ENCODE measurements around the gene CRYGD.

The CRYGD gene

DNA sequence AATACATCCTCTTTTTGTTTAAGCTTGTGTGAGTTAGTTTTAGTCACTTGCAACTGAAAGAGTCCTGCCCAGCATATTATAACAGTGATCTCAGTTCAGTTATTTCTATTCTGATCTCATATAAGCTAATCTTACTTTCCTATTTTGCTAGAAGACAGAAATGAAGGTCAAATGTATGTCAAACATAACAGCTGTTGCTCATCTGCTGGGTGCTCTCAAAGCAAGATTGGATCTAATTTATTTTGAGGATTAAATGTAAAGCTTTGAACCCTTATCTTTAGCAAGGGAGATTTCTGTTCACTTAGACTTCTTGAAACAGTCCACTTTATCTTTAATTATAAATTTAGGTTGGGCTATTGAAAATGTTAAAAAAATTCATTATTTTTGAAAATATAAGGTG is 31.2 kb downstream of the CRYGD start:
- H3K27me3 ChIP-seq (ENCODE audit: insufficient read depth, low read length), result no peaks in the 10 kb centered on the region
- no peak overlapping the region for H4K91ac ChIP-seq (ENCODE audit: low read depth, low read length)
- no peak overlapping the region for H2BK5ac ChIP-seq (ENCODE audit: low read depth, low read length, poor library complexity)
- H4K12ac ChIP-seq (ENCODE audit: low read depth, low read length), result no peak overlapping the region
- H3K4me1 ChIP-seq (ENCODE audit: control insufficient read depth in 1 of 2, insufficient read depth in 2 of 2, low read length in 2 of 2), result no peaks in the 10 kb centered on the region
- H3K14ac ChIP-seq (ENCODE audit: low read length), result no peak overlapping the region
- no peak overlapping the region for H3K4me3 ChIP-seq (ENCODE audit: low read depth, low read length)
- H3K4ac ChIP-seq (ENCODE audit: low read depth, low read length), result no peak overlapping the region
- H2AK5ac ChIP-seq (ENCODE audit: low read length), result no peak overlapping the region
- H2BK120ac ChIP-seq (ENCODE audit: insufficient read depth, low read length, poor library complexity), result no peak overlapping the region
- no peaks in the 10 kb centered on the region for H3K79me2 ChIP-seq (ENCODE audit: control insufficient read depth, insufficient read depth, low read length, poor library complexity)
- H3K18ac ChIP-seq (ENCODE audit: low read length), result no peak overlapping the region
- no peaks in the 10 kb centered on the region for H3K36me3 ChIP-seq (ENCODE audit: control insufficient read depth in 1 of 2, insufficient read depth in 2 of 2, low read length in 2 of 2)
- H3K9ac ChIP-seq (ENCODE audit: low read length), result no peak overlapping the region
- H3K4me2 ChIP-seq (ENCODE audit: low read length), result no peak overlapping the region
- no peak for DNase-seq
- no peak overlapping the region for H2AFZ ChIP-seq (ENCODE audit: insufficient read depth, low read length, poor library complexity)
- H4K8ac ChIP-seq (ENCODE audit: low read depth, low read length), result no peak overlapping the region
- H3K23ac ChIP-seq (ENCODE audit: low read length), result no peak overlapping the region
- no peak overlapping the region for H2BK12ac ChIP-seq (ENCODE audit: low read length)
- H3K27ac ChIP-seq (ENCODE audit: low read depth, low read length), result no peak overlapping the region
- H3K9me3 ChIP-seq (ENCODE audit: insufficient read depth, low read depth, low read length), result no peaks in the 10 kb centered on the region
- no peaks in the 10 kb centered on the region for H3K79me1 ChIP-seq (ENCODE audit: low read length)

DNA sequence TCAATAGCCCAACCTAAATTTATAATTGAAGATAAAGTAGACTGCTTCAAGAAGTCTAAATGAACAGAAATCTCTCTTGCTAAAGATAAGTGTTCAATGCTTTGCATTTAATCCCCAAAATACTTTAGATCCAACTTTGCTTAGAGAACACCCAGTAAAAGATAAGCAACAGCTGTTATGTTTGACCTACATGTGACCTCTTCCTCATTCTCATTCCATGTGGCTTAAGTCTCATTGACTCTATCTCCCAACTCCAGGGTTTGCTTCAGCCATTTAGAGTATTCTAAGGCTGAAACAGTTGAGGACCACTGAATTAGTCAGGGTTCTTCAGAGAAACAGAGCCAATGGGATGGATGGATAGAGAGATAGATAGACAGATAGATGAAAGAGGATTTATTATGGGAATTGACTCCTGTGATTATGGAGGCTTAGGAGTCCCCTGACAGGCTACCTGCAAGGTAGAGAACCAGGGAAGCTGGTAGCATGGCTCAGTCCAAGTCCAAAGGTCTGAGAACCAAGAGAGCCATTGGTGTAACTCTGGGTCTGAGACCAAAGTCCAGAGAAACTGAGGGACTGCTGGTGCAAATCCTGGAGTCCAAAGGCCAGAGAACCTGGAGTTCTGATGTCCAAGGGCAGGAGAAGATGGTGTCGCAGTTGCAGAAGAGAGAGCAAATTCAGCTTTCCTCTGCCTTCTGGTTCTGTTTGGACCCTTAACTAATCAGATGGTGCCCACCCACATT is 32.1 kb downstream of the CRYGD start:
- Histone ChIP-seq H2AFZ (ENCODE audit: insufficient read depth, low read length, poor library complexity) (no peak overlapping the region), H3K79me1 (ENCODE audit: low read length) (no peaks in the 10 kb centered on the region), H3K4me3 (ENCODE audit: low read depth, low read length) (no peak overlapping the region), H2BK12ac (ENCODE audit: low read length) (no peak overlapping the region), H4K8ac (ENCODE audit: low read depth, low read length) (no peak overlapping the region), H3K4me2 (ENCODE audit: low read length) (no peak overlapping the region), H3K4me1 (ENCODE audit: control insufficient read depth in 1 of 2, insufficient read depth in 2 of 2, low read length in 2 of 2) (no peaks in the 10 kb centered on the region), H3K27me3 (ENCODE audit: insufficient read depth, low read length) (no peaks in the 10 kb centered on the region), H3K9me3 (ENCODE audit: insufficient read depth, low read depth, low read length) (no peaks in the 10 kb centered on the region), H3K9ac (ENCODE audit: low read length) (no peak overlapping the region), H3K18ac (ENCODE audit: low read length) (no peak overlapping the region), H2AK5ac (ENCODE audit: low read length) (no peak overlapping the region), H3K23ac (ENCODE audit: low read length) (no peak overlapping the region), H4K12ac (ENCODE audit: low read depth, low read length) (no peak overlapping the region), H3K36me3 (ENCODE audit: control insufficient read depth in 1 of 2, insufficient read depth in 2 of 2, low read length in 2 of 2) (no peaks in the 10 kb centered on the region), H4K91ac (ENCODE audit: low read depth, low read length) (no peak overlapping the region), H3K4ac (ENCODE audit: low read depth, low read length) (no peak overlapping the region), H3K27ac (ENCODE audit: low read depth, low read length) (no peak overlapping the region), H3K79me2 (ENCODE audit: control insufficient read depth, insufficient read depth, low read length, poor library complexity) (no peaks in the 10 kb centered on the region), H2BK5ac (ENCODE audit: low read depth, low read length, poor library complexity) (no peak overlapping the region), H2BK120ac (ENCODE audit: insufficient read depth, low read length, poor library complexity) (no peak overlapping the region), H3K14ac (ENCODE audit: low read length) (no peak overlapping the region)
- DNase-seq, result no peak
- WGBS (ENCODE audit: extremely low coverage, insufficient coverage, insufficient read length), result no CpG with 5 or more reads among the region's 1 CpG

DNA sequence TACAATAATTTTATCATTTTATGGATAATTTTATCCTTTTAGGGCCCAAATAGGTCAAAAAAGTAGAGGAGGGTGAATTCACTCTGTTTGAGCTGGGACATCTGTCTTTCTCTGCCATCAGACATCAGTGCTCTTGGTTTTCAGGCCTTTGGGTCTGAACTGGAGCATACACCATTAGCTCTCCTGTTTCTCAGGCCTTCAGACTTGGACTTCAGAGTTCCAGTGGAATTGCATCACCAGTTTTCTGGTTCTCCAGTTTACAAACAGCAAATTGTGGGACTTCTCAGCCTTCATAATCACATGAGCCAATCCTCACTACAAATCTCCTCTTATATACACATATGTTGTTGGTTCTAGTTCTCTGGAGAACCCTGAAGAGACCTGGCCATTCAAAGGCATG is 33.9 kb downstream of the CRYGD start:
- no peaks in the 10 kb centered on the region for H3K79me2 ChIP-seq (ENCODE audit: control insufficient read depth, insufficient read depth, low read length, poor library complexity)
- H2BK12ac ChIP-seq (ENCODE audit: low read length), result no peak overlapping the region
- H2AFZ ChIP-seq (ENCODE audit: insufficient read depth, low read length, poor library complexity), result no peak overlapping the region
- no peak overlapping the region for H4K91ac ChIP-seq (ENCODE audit: low read depth, low read length)
- H3K4me2 ChIP-seq (ENCODE audit: low read length), result no peak overlapping the region
- no peak overlapping the region for H3K18ac ChIP-seq (ENCODE audit: low read length)
- H2BK5ac ChIP-seq (ENCODE audit: low read depth, low read length, poor library complexity), result no peak overlapping the region
- H3K79me1 ChIP-seq (ENCODE audit: low read length), result no peaks in the 10 kb centered on the region
- H3K9ac ChIP-seq (ENCODE audit: low read length), result no peak overlapping the region
- no peaks in the 10 kb centered on the region for H3K4me1 ChIP-seq (ENCODE audit: control insufficient read depth in 1 of 2, insufficient read depth in 2 of 2, low read length in 2 of 2)
- H3K4me3 ChIP-seq (ENCODE audit: low read depth, low read length), result no peak overlapping the region
- no peak overlapping the region for H3K4ac ChIP-seq (ENCODE audit: low read depth, low read length)
- DNase-seq, result no peak
- H3K9me3 ChIP-seq (ENCODE audit: insufficient read depth, low read depth, low read length), result no peaks in the 10 kb centered on the region
- H3K23ac ChIP-seq (ENCODE audit: low read length), result no peak overlapping the region
- no peaks in the 10 kb centered on the region for H3K36me3 ChIP-seq (ENCODE audit: control insufficient read depth in 1 of 2, insufficient read depth in 2 of 2, low read length in 2 of 2)
- H4K12ac ChIP-seq (ENCODE audit: low read depth, low read length), result no peak overlapping the region
- H2BK120ac ChIP-seq (ENCODE audit: insufficient read depth, low read length, poor library complexity), result no peak overlapping the region
- H4K8ac ChIP-seq (ENCODE audit: low read depth, low read length), result no peak overlapping the region
- no peak overlapping the region for H3K14ac ChIP-seq (ENCODE audit: low read length)
- no peaks in the 10 kb centered on the region for H3K27me3 ChIP-seq (ENCODE audit: insufficient read depth, low read length)
- no peak overlapping the region for H3K27ac ChIP-seq (ENCODE audit: low read depth, low read length)
- H2AK5ac ChIP-seq (ENCODE audit: low read length), result no peak overlapping the region

DNA sequence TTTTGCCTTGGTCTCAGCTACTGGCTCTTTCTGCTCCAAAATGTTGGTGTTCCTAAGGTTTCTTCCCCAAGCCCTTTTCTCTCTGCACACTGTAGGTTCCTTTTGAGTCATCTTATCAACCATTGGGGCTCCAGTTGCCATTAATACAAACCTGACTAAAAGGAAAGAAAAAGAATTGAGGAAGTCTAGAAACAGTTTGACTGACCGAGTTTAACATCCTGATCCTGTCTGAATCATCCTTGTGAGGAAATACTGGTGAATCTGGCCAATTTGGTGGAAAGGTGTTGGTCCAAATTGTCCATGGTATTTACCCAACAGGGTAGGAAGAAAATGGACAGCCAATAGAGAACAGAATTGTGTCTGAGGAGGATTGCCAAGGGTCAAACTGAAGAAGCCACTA is 38.3 kb downstream of the CRYGD start:
- Histone ChIP-seq H2BK120ac (ENCODE audit: insufficient read depth, low read length, poor library complexity) (no peak overlapping the region), H3K36me3 (ENCODE audit: control insufficient read depth in 1 of 2, insufficient read depth in 2 of 2, low read length in 2 of 2) (no peaks in the 10 kb centered on the region), H4K12ac (ENCODE audit: low read depth, low read length) (no peak overlapping the region), H3K18ac (ENCODE audit: low read length) (no peak overlapping the region), H3K4me1 (ENCODE audit: control insufficient read depth in 1 of 2, insufficient read depth in 2 of 2, low read length in 2 of 2) (no peaks in the 10 kb centered on the region), H3K14ac (ENCODE audit: low read length) (no peak overlapping the region), H3K27ac (ENCODE audit: low read depth, low read length) (no peak overlapping the region), H3K79me2 (ENCODE audit: control insufficient read depth, insufficient read depth, low read length, poor library complexity) (no peaks in the 10 kb centered on the region), H3K4me2 (ENCODE audit: low read length) (no peak overlapping the region), H2BK5ac (ENCODE audit: low read depth, low read length, poor library complexity) (no peak overlapping the region), H3K23ac (ENCODE audit: low read length) (no peak overlapping the region), H4K8ac (ENCODE audit: low read depth, low read length) (no peak overlapping the region), H3K27me3 (ENCODE audit: insufficient read depth, low read length) (no peaks in the 10 kb centered on the region), H3K4me3 (ENCODE audit: low read depth, low read length) (no peak overlapping the region), H3K9me3 (ENCODE audit: insufficient read depth, low read depth, low read length) (no peaks in the 10 kb centered on the region), H3K79me1 (ENCODE audit: low read length) (no peaks in the 10 kb centered on the region), H2AK5ac (ENCODE audit: low read length) (no peak overlapping the region), H4K91ac (ENCODE audit: low read depth, low read length) (no peak overlapping the region), H2BK12ac (ENCODE audit: low read length) (no peak overlapping the region), H2AFZ (ENCODE audit: insufficient read depth, low read length, poor library complexity) (no peak overlapping the region), H3K9ac (ENCODE audit: low read length) (no peak overlapping the region), H3K4ac (ENCODE audit: low read depth, low read length) (no peak overlapping the region)
- no peak for DNase-seq
- WGBS (ENCODE audit: extremely low coverage, insufficient coverage, insufficient read length), result no CpG with 5 or more reads among the region's 1 CpG

Data from trophoblast cell (in vitro differentiated cells and primary cell).